ENCODE measurements around the gene SOCS3.

Gene SOCS3

GRCh38 chr17:78359997-78360370, at the start of gene SOCS3:
TSS of gene SOCS3 (minus strand) at chr17:78360077. CDS start at chr17:78359095, 982 bp downstream.
- H3K4me1 Mint-ChIP-seq: peaks cover 53% of the 10 kb centered on the region
- ATAC-seq: peak; percentile 85
- H3K27me3 Mint-ChIP-seq: no peaks in the 10 kb centered on the region
- H3K4me3 Mint-ChIP-seq: peak within 1 kb of the TSS; percentile 89
- peak within 1 kb of the TSS; percentile 89 for H3K27ac Mint-ChIP-seq
- peaks cover 25% of the 10 kb centered on the region for H3K36me3 Mint-ChIP-seq
- H3K9me3 Mint-ChIP-seq: no peaks in the 10 kb centered on the region

GRCh38 chr17:78409191-78409928, 49.5 kb upstream of the SOCS3 start:
- peaks cover 33% of the 10 kb centered on the region for H3K36me3 Mint-ChIP-seq
- no peaks in the 10 kb centered on the region for H3K27me3 Mint-ChIP-seq
- H3K27ac Mint-ChIP-seq: no peak overlapping the region
- no peaks in the 10 kb centered on the region for H3K9me3 Mint-ChIP-seq
- H3K4me3 Mint-ChIP-seq: no peak overlapping the region
- ATAC-seq: no peak
- H3K4me1 Mint-ChIP-seq: peaks cover 65% of the 10 kb centered on the region

- Mint-ChIP-seq H3K36me3 (peaks cover 35% of the 10 kb centered on the region), H3K9me3 (no peaks in the 10 kb centered on the region), H3K27ac (no peak overlapping the region), H3K4me3 (no peak overlapping the region), H3K4me1 (peaks cover 57% of the 10 kb centered on the region), H3K27me3 (no peaks in the 10 kb centered on the region)
- no peak for ATAC-seq
Measured at GRCh38 chr17:78408476-78409050, 48.7 kb upstream of the SOCS3 start.

GRCh38 chr17:78407387-78408000, 47.6 kb upstream of the SOCS3 start:
- no peaks in the 10 kb centered on the region for H3K9me3 Mint-ChIP-seq
- no peak for ATAC-seq
- H3K36me3 Mint-ChIP-seq: peaks cover 41% of the 10 kb centered on the region
- H3K27me3 Mint-ChIP-seq: no peaks in the 10 kb centered on the region
- peaks cover 46% of the 10 kb centered on the region for H3K4me1 Mint-ChIP-seq
- H3K27ac Mint-ChIP-seq: peak overlapping the region; percentile 70
- H3K4me3 Mint-ChIP-seq: no peak overlapping the region

- ATAC-seq: no peak
- H3K27ac Mint-ChIP-seq: peak overlapping the region; percentile 70
- H3K4me3 Mint-ChIP-seq: no peak overlapping the region
- H3K36me3 Mint-ChIP-seq: peaks cover 47% of the 10 kb centered on the region
- no peaks in the 10 kb centered on the region for H3K27me3 Mint-ChIP-seq
- H3K9me3 Mint-ChIP-seq: no peaks in the 10 kb centered on the region
- H3K4me1 Mint-ChIP-seq: peaks cover 40% of the 10 kb centered on the region
Measured at GRCh38 chr17:78406920-78407319, 47.0 kb upstream of the SOCS3 start.

- no peak overlapping the region for H3K4me3 Mint-ChIP-seq
- H3K9me3 Mint-ChIP-seq: no peaks in the 10 kb centered on the region
- no peak for ATAC-seq
- peaks cover 52% of the 10 kb centered on the region for H3K36me3 Mint-ChIP-seq
- H3K27ac Mint-ChIP-seq: peak overlapping the region; percentile 70
- no peaks in the 10 kb centered on the region for H3K27me3 Mint-ChIP-seq
- H3K4me1 Mint-ChIP-seq: peaks cover 38% of the 10 kb centered on the region
Measured at GRCh38 chr17:78406396-78406795, 46.5 kb upstream of the SOCS3 start.

GRCh38 chr17:78403822-78404221, 43.9 kb upstream of the SOCS3 start:
- Mint-ChIP-seq H3K27ac (no peak overlapping the region), H3K27me3 (no peaks in the 10 kb centered on the region), H3K9me3 (no peaks in the 10 kb centered on the region), H3K4me1 (peaks cover 24% of the 10 kb centered on the region), H3K36me3 (peaks cover 75% of the 10 kb centered on the region), H3K4me3 (no peak overlapping the region)
- no peak for ATAC-seq

GRCh38 chr17:78401891-78402290, 42.0 kb upstream of the SOCS3 start:
- Mint-ChIP-seq H3K27me3 (no peaks in the 10 kb centered on the region), H3K4me3 (no peak overlapping the region), H3K9me3 (no peaks in the 10 kb centered on the region), H3K27ac (no peak overlapping the region), H3K4me1 (peaks cover 11% of the 10 kb centered on the region), H3K36me3 (peaks cover 90% of the 10 kb centered on the region)
- no peak for ATAC-seq

GRCh38 chr17:78401246-78401645, 41.4 kb upstream of the SOCS3 start:
- ATAC-seq: no peak
- H3K27ac Mint-ChIP-seq: no peak overlapping the region

GRCh38 chr17:78400581-78401240, 40.8 kb upstream of the SOCS3 start:
- Mint-ChIP-seq H3K9me3 (no peaks in the 10 kb centered on the region), H3K36me3 (peaks cover 94% of the 10 kb centered on the region), H3K4me1 (peaks cover 12% of the 10 kb centered on the region), H3K27me3 (no peaks in the 10 kb centered on the region), H3K4me3 (no peak overlapping the region), H3K27ac (no peak overlapping the region)
- ATAC-seq: no peak

More at GRCh38 chr17:78401246-78401645, 41.4 kb upstream of the SOCS3 start:
- Mint-ChIP-seq H3K9me3 (no peaks in the 10 kb centered on the region), H3K27me3 (no peaks in the 10 kb centered on the region), H3K36me3 (peaks cover 90% of the 10 kb centered on the region), H3K4me3 (no peak overlapping the region), H3K4me1 (peaks cover 9% of the 10 kb centered on the region)

- Mint-ChIP-seq H3K4me1 (peaks cover 14% of the 10 kb centered on the region), H3K4me3 (no peak overlapping the region), H3K9me3 (no peaks in the 10 kb centered on the region), H3K36me3 (peaks cover 93% of the 10 kb centered on the region), H3K27ac (no peak overlapping the region), H3K27me3 (no peaks in the 10 kb centered on the region)
- no peak for ATAC-seq
Measured at GRCh38 chr17:78399693-78400144, 39.8 kb upstream of the SOCS3 start.

GRCh38 chr17:78399028-78399692, 39.3 kb upstream of the SOCS3 start:
- no peak for ATAC-seq
- no peaks in the 10 kb centered on the region for H3K9me3 Mint-ChIP-seq
- H3K4me3 Mint-ChIP-seq: no peak overlapping the region
- peaks cover 92% of the 10 kb centered on the region for H3K36me3 Mint-ChIP-seq
- peaks cover 17% of the 10 kb centered on the region for H3K4me1 Mint-ChIP-seq
- H3K27me3 Mint-ChIP-seq: no peaks in the 10 kb centered on the region
- H3K27ac Mint-ChIP-seq: no peak overlapping the region

GRCh38 chr17:78398390-78398789, 38.5 kb upstream of the SOCS3 start:
- peaks cover 25% of the 10 kb centered on the region for H3K4me1 Mint-ChIP-seq
- H3K4me3 Mint-ChIP-seq: no peak overlapping the region
- peaks cover 91% of the 10 kb centered on the region for H3K36me3 Mint-ChIP-seq
- no peaks in the 10 kb centered on the region for H3K27me3 Mint-ChIP-seq
- no peak for ATAC-seq
- H3K27ac Mint-ChIP-seq: no peak overlapping the region
- no peaks in the 10 kb centered on the region for H3K9me3 Mint-ChIP-seq

- no peak for ATAC-seq
- Mint-ChIP-seq H3K27ac (no peak overlapping the region), H3K36me3 (peaks cover 87% of the 10 kb centered on the region), H3K4me1 (peaks cover 30% of the 10 kb centered on the region), H3K27me3 (no peaks in the 10 kb centered on the region), H3K9me3 (no peaks in the 10 kb centered on the region), H3K4me3 (no peak overlapping the region)
Measured at GRCh38 chr17:78397681-78398101, 37.8 kb upstream of the SOCS3 start.

All from stimulated activated memory B cell treated with anti-CD40 and anti-IgM and Interleukin-4, amounts not matched to agents 10 μg/mL and 1 μg/mL and 100 μg/mL, for 72 hours (primary cell).